ENCODE measurements around the gene PGBD5.

The PGBD5 gene

GRCh38 chr1:230345139-230345885, 80.8 kb downstream of the PGBD5 start:
- no peak for DNase-seq

- DNase-seq = no peak
Observed at GRCh38 chr1:230342699-230343098, 83.4 kb downstream of the PGBD5 start.

- no peak for DNase-seq
Observed at GRCh38 chr1:230342019-230342418, 84.1 kb downstream of the PGBD5 start.

DNA sequence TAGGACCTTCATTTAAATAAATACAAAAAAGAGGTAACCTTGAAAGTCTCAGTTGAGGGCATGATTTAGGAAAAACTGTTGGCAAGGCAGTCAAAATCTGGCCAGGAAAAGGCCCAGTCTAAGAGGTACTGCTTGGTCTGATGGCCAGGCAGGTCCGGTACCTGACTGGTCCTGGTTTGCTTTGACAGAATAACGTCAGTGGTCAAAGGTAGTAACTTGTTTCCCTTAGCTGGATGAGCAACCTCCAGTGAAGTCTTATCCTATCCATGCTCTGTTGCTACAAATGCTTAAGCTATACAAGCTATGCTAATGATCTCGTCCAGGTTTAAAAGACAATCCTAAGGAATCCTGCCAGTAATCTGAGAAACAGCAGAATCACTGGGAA, 85.0 kb downstream of the PGBD5 start:
- DNase-seq = no peak

DNA sequence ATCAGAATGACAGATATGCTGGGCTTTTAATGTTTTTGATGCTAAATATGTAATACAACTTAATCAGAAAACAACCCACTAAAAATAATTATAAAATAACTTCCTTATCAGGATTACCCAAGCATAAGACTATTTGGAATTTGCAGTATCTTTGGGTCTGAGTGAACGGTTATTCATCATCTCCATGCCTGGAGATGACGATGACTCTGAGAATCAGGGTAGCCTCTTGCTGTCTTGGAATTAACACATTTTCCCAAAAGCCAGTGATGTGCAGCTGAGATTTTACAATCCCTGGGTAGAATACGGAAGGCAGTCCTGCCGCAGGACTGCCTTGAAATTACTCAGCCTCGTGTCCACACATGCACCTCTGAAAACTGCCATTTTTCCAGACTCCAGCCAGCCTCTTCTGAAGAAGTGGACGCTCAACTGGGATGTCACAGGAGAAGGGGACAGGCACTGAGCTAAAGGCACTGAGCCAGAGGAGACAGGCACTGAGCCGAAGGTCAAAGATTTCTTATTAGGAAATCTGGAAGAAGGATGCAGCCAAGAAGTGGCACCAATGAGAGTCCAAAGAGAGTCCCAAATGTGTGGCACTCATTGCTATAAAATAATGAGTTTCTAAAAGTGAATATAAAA, 85.5 kb downstream of the PGBD5 start:
- no peak for DNase-seq

DNA sequence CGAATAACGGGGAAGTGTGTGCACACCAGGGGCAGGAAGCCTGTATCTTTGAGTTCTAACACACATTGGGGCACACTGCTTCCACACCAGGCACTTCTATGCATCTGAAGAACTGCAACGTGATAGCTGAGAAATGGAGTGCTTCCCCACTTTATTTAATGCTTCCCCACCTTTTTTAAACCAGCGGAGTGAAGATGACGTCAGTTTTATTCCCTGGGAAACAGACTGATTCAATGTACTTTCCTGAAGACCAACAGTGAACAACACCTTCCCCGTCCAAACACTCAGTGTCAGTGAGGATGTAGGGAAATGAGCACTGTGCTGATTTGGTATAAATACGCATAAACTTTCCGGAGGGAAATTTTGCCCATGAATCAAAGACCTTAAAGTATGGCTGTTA, 87.1 kb downstream of the PGBD5 start:
- DNase-seq = no peak

- no peak for DNase-seq
Observed at GRCh38 chr1:230337266-230337665, 88.9 kb downstream of the PGBD5 start.

- no peak for DNase-seq
Observed at GRCh38 chr1:230335861-230336522, 90.1 kb downstream of the PGBD5 start.

- no peak for DNase-seq
Observed at GRCh38 chr1:230334447-230334837, 91.7 kb downstream of the PGBD5 start.

- no peak for DNase-seq
Observed at GRCh38 chr1:230333590-230334446, 92.3 kb downstream of the PGBD5 start.

GRCh38 chr1:230332575-230333066, 93.5 kb downstream of the PGBD5 start:
- no peak for DNase-seq

DNA sequence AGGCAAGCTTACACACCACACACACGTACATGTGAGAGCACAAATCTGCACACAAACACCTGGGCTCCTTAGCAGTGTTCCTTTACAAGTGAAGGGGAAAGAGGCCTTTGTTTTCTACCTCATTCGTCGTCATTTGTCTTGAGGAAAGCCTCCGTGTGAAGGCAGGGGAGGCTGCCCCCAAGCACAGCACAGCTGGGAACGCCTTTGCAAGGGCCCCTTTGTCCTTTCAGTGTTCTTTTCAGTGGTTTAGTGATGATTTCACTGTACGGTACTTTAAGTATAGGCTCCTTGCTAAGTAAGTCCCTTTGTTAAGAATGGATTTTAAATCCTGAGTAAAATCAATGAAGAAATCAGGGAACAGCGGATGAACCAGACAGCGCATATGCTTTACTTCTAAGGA, 94.1 kb downstream of the PGBD5 start:
- DNase-seq = no peak

DNA sequence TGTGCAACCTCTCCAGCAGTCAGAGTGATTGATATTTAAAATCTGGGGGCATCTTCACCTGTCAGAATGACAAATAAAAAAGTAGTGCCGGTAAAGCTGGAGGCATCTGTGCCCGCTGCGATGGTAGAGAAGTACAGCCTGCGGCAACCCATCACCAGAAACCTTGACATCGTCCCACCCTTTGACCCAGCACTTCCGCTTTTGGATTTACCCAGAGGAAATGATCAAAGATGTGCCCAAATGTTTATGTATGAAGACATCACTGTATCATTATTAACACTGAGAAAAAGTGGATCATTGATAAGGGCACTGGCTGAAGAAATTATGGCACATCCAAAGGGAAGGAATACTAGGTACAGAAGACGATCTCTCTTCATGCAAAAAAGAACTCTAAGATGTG, 96.0 kb downstream of the PGBD5 start:
- DNase-seq = no peak

DNA sequence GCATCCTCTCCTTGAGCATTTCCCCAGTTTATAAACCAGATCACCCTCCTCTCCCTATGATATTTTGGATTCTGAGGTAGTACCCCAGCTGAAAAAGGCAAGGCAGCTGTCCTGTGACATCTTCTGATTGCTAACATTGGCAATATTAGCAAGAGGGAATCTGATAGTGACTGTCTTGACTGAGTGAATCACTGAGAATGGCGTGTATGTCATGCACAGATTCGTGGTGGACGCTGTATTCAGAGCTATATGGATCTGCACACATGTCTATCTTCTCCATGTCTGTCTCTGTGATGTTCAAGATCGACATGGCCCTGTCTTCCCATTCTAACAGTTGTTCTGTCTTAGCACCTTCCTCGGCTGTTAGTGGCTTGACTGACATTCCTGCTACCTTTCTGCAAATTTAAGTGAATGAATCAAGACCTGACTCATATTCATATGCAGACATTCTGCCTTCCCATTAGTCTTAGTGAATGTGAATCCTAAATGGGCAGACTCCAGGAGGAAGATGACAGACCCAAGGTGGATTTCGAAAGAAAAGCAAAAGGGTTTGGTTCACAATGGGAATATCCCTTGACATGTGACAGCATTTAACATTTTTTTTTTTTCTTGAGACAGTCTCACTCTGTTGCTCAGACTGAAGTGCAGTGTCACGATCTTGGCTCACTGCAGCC, 97.7 kb downstream of the PGBD5 start:
- DNase-seq = no peak

DNA sequence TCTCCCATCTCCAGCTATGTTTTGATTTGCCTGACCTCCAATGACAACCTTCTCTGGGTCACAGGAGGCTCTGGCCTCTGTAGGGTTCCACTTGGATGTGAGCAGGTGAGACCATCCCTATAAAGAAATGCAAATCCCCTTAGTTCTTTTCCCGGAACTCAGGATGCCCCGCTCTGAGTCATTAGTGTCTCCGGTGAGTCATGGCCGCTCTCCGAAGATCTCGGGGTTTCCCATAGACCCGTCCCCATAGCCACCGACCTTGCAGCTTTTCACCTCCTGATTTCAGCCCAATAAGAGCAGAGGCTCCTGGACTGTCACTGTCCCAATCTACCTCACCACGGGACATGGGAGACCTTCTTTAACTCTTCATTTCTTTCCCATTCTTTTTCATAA, 98.2 kb downstream of the PGBD5 start:
- DNase-seq = peak; percentile 79

DNA sequence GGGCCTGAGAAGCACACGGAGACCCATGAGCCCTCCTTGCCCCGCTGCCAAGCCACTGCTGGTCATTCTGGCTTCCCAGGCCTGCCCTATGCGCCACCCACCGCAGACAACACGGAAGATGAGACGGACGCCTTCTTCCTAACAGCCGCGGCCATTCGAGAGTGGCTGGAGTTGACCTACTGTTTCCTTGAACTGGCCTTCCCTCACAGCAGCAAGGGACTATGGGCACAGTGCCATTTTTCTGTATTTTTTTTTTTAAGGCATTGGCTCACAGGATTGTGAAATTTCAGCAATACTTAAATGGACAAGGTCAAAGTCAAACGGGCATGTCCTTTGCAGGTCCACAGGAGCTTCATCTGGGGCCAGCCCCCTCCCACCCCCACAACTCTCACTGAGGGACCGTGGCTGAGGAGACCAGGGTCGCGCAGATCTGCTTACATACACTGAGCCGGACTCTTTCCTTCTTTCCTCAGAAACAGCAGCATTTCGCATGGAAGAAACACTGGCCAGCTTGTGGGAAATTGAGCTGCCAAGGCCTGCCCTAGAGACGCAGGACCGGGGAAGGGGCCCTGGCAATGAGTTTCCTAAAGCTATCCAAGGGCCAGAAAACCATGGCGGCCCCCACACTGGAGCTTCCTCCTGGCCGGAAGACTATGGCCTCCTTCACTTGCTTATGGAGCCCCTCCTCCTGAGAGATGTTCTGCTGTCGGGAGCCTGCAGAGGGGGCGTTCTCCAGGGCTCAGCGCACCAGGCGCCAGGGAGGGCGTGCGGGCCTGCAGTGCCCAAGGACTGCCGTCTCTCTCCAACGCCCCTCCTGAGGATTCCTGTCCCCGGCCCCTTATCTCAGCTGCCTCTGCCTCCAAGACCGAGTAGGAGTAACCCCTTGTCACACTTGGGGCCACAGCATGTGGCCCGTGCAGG, 98.9 kb downstream of the PGBD5 start:
- no peak for DNase-seq

- no peak for DNase-seq
Observed at GRCh38 chr1:230323686-230324085, 102.4 kb downstream of the PGBD5 start.

DNA sequence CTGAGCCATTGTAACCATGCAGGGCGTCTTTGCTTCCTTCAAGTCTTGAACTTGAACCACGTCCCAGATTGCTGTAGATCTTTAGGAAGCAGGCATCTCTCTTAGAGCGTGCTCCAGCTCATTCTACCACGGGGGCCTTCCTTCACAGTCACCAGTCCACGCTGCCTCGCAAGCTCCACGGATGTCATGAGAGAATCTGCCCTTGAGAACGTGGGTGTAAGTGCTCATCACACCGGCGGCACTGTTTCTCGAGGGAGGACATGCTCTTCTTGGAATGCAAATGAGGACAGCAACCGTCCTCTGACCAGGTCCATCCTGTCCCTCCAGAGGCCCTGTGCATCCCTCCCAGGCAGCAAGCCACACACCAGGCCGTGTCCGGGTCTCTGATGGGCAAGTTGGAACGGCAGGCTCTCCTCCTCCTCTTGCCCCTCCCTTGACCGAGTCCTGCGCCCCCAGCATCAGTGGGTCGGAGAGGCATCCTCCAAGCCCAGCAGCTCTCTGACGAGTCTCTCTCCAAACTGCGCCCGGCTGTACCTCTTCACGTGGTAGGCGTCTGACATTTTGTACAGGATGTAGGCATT, 103.1 kb downstream of the PGBD5 start:
- DNase-seq = no peak

- DNase-seq = no peak
Observed at GRCh38 chr1:230322421-230322756, 103.7 kb downstream of the PGBD5 start.

GRCh38 chr1:230321741-230322420, 104.3 kb downstream of the PGBD5 start:
- no peak for DNase-seq

DNA sequence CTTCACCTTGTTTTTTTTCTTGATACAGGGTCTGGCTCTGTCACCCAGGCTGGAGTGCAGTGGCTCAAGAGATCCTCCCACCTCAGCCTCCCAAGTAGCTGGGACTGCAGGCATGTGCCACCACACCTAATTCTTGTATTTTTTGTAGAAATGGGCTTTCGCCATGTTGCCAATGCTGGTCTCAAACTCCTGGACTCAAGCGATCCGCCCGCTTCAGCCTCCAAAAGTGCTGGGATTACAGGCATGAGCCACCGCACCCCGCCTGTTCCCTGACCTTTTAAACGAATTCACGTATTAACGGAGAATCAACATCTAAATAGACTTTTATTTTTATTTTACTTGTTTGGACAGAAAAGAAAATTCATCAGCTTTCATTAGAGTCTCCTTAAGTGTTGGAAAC, 104.8 kb downstream of the PGBD5 start:
- DNase-seq = no peak
